Transverse colon (tissue), 4 donors: ENCODE data around the gene KCNIP3.

ENCODE experiments used
- EP300 ChIP-seq: sonication (generic); formaldehyde crosslinking; IDR thresholded peaks from one replicate; pipeline ENCODE4 v1.6.1; 2017; ENCODE audit warnings: antibody characterized with exemption, low read depth
- POLR2AphosphoS5 ChIP-seq, 3 donors: sonication (generic); formaldehyde crosslinking; IDR thresholded peaks; one replicate each; pipeline ENCODE4 v1.6.1; 2016; ENCODE audit warnings: antibody characterized with exemption in 3 of 3
- TF ChIP-seq, protein P1 (sequence below), 5 experiments: fragments of 200-600 bp in 3 of 5; fragments of 450-650 bp in 2 of 5; sonication (generic) in 3 of 5; IDR thresholded peaks; 1 replicate in 2 of 5; 2 replicates in 3 of 5; pipeline ENCODE4 v1.5.1; 2016 to 2017; ENCODE audit warnings: antibody characterized with exemption in 5 of 5, inconsistent platforms in 3 of 5, mild to moderate bottlenecking in 2 of 5, moderate library complexity in 1 of 5

DNA sequence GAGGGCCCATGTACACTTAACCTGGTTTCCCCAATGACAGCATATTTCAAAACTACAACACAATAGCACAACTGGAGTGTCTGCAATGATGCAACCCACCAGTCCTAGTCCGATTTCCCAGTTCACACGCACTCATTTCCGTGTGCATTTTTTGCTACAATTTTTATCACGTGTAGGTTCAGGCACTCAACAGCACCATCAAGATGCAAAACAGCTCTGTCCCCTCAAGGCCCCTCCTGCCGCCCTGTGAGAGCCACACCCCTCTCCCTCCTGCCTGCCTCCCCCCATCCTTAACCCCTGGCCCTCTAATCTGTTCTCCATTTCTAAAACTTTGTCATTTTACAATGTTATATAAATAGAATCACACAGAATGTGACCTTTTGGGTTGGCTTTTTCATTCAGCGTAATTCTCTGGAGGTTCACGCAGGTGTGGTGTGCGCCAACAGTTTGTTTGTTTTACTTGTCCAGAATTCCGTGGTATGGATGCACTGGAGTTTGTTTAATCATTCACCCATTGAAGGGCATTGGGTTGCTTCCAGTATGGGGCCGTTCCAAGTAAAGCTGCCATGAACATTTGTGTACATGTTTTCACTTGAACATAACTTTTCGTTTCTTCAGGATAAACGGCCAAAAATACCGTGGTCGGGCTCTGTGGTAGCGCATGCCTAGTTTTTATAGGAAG, 8.4 kb downstream of the KCNIP3 start:
- TF ChIP-seq, protein P1, sequence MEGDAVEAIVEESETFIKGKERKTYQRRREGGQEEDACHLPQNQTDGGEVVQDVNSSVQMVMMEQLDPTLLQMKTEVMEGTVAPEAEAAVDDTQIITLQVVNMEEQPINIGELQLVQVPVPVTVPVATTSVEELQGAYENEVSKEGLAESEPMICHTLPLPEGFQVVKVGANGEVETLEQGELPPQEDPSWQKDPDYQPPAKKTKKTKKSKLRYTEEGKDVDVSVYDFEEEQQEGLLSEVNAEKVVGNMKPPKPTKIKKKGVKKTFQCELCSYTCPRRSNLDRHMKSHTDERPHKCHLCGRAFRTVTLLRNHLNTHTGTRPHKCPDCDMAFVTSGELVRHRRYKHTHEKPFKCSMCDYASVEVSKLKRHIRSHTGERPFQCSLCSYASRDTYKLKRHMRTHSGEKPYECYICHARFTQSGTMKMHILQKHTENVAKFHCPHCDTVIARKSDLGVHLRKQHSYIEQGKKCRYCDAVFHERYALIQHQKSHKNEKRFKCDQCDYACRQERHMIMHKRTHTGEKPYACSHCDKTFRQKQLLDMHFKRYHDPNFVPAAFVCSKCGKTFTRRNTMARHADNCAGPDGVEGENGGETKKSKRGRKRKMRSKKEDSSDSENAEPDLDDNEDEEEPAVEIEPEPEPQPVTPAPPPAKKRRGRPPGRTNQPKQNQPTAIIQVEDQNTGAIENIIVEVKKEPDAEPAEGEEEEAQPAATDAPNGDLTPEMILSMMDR (IDR thresholded peaks at IDR 0.05) = no peak
- TF ChIP-seq POLR2AphosphoS5 (IDR thresholded peaks at IDR 0.05) = no peak
- TF ChIP-seq EP300 = no peak
